Upper lobe of left lung (tissue), 6 donors: ENCODE data around the gene SLX4IP. TPM values are rescaled to one million over a fixed set of nuclear protein-coding genes. Genes with fewer than 3 reads are reported as not detected.
A peak's percentile ranks its signal among the peaks of the same experiment; 100 is the strongest.

ENCODE experiments used
- ATAC-seq, 2 donors: fragments of 200-7000 bp; cut with Tn5 transposase; one replicate each; pipeline ENCODE4 v1.9.1; 2022; ENCODE audit warnings: mild to moderate bottlenecking in 2 of 2, moderate library complexity in 2 of 2; ENCODE audit not compliant: low FRiP score in 2 of 2
- DNase-seq, 2 donors: peaks; one replicate each; pipeline ENCODE4 v3.0.0-alpha.2; 2019 to 2020
- H3K27ac ChIP-seq, 4 donors: fragments of 200-600 bp; sonication (generic); one replicate each; pipeline ENCODE4 v1.5.1; 2016 to 2019
- H3K27me3 ChIP-seq, 4 donors: fragments of 200-600 bp; sonication (generic); one replicate each; pipeline ENCODE4 v1.5.1; 2017 to 2019
- H3K36me3 ChIP-seq, 4 donors: fragments of 200-600 bp; sonication (generic); one replicate each; pipeline ENCODE4 v1.5.1; 2016 to 2019
- H3K4me1 ChIP-seq, 4 donors: fragments of 200-600 bp; sonication (generic); one replicate each; pipeline ENCODE4 v1.5.1; 2018 to 2019
- H3K4me3 ChIP-seq, 4 donors: fragments of 200-600 bp; sonication (generic); one replicate each; pipeline ENCODE4 v1.5.1; 2017 to 2019; ENCODE audit warnings: mild to moderate bottlenecking in 2 of 4, moderate library complexity in 1 of 4
- H3K9me3 ChIP-seq, 4 donors: fragments of 200-600 bp; sonication (generic); one replicate each; pipeline ENCODE4 v1.5.1; 2018 to 2019
- EP300 ChIP-seq, 4 donors: sonication (generic); formaldehyde crosslinking; IDR thresholded peaks; one replicate each; pipeline ENCODE4 v1.5.1; 2017; ENCODE audit warnings: antibody characterized with exemption in 4 of 4, control low read depth in 2 of 4
- POLR2A ChIP-seq, 4 donors: fragments of 450-650 bp; IDR thresholded peaks; one replicate each; pipeline ENCODE4 v1.5.1; 2016 to 2017; ENCODE audit warnings: antibody characterized with exemption in 4 of 4, mild to moderate bottlenecking in 2 of 4
- POLR2AphosphoS5 ChIP-seq, 2 donors: sonication (generic); formaldehyde crosslinking; IDR thresholded peaks; one replicate each; pipeline ENCODE4 v1.5.1; 2017; ENCODE audit warnings: antibody characterized with exemption in 2 of 2
- WGBS, 2 donors: methylation state at CpG; one replicate each; pipeline ENCODE4 v1.1.5; 2017 to 2018; 5-methylcytosine and 5-hydroxymethylcytosine counted together
- total RNA-seq, 6 donors: library from RNA; depleted of rRNA in 4 of 6; stranded (reverse); fragments of >200 nt in 4 of 6; gene quantifications; one replicate each; pipeline versions ENCODE4 v1.1.0 to v1.2.1, GENCODE V29; 2016 to 2021
- TF ChIP-seq, protein P1 (sequence below), 6 experiments: fragments of 450-650 bp in 4 of 6; fragments of 200-600 bp in 2 of 6; sonication (generic) in 2 of 6; IDR thresholded peaks; one replicate each; pipeline ENCODE4 v1.5.1; 2016 to 2019; ENCODE audit warnings: antibody characterized with exemption in 6 of 6
- donor health status: DM: no; HTN: no; CAD: no; lungs with moderate emphysema.
- donor health status: DM: no; HTN: yes; CAD: no; lungs with severe emphysema.

Gene SLX4IP
- total RNA-seq, 6 donors from 2014 or later = 3.2 to 6.0 (median 4.5) TPM

DNA sequence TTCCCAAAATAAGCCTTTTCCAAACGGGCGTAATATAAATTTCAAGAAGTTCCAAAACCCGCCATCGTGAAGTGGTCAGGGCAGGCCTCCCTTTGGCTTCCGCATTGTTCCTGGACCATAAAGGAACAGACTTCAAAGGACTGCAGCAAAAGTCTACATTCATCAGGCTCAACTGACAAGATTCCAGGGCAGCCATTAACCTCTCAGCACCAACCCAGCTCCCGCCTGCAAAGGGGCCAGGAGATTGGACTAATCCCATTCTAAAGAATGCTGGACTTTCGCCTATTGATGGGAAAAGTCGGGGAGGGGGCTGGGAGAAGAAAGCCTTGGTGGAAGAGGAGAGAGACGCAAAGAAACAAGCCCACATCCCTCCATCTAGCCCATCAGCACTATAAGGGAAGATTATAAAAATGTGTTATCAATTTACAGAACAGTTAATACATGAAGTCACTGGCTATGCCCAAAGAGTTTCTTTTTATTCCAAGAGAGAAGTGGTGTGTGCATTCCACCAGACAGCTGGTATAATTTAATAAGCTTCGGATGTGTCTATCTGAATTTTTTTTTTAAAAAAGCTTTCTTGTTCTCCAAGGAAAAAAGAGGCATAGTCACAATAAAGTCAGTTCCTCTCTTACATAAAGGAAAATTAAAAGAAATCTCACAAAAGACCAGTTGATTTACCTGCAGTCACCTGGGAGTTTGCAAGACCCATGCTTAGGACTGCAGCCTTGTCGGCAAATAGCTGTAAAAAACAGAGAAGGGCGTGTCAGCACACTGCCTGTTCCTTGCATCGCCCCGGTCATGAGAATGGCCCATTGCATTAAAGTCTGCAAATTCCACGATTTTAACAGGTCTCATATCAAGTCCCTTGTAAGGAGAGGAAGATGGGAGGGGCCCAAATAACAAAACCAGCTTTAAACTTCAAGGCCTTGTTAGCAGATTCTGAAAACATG lies 220.9 kb downstream of the SLX4IP start:
- Histone ChIP-seq H3K36me3 (peaks cover 3 to 74% (median 33%) of the 10 kb centered on the region in 4 donors), H3K27me3 (no peaks in the 10 kb centered on the region), H3K4me3 (no peak overlapping the region), H3K4me1 (peaks cover 42 to 57% (median 50%) of the 10 kb centered on the region in 4 donors), H3K9me3 (no peaks in the 10 kb centered on the region), H3K27ac (peak overlapping the region in 2 of 4 donors; percentile 59 to 69)
- WGBS, 2 donors = 78 to 85% methylated on average over 15 of the region's 15 CpGs
- ATAC-seq = no peak
- DNase-seq = no peak
- TF ChIP-seq POLR2A (IDR thresholded peaks at IDR 0.05) = no peak
- TF ChIP-seq, protein P1, sequence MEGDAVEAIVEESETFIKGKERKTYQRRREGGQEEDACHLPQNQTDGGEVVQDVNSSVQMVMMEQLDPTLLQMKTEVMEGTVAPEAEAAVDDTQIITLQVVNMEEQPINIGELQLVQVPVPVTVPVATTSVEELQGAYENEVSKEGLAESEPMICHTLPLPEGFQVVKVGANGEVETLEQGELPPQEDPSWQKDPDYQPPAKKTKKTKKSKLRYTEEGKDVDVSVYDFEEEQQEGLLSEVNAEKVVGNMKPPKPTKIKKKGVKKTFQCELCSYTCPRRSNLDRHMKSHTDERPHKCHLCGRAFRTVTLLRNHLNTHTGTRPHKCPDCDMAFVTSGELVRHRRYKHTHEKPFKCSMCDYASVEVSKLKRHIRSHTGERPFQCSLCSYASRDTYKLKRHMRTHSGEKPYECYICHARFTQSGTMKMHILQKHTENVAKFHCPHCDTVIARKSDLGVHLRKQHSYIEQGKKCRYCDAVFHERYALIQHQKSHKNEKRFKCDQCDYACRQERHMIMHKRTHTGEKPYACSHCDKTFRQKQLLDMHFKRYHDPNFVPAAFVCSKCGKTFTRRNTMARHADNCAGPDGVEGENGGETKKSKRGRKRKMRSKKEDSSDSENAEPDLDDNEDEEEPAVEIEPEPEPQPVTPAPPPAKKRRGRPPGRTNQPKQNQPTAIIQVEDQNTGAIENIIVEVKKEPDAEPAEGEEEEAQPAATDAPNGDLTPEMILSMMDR (IDR thresholded peaks at IDR 0.05) = no peak

GRCh38 chr20:10657453-10657852 lies 222.3 kb downstream of the SLX4IP start:
- H3K9me3 ChIP-seq = no peaks in the 10 kb centered on the region
- peaks cover 32 to 60% (median 47%) of the 10 kb centered on the region in 4 donors for H3K4me1 ChIP-seq

GRCh38 chr20:10658051-10658823 lies 223.1 kb downstream of the SLX4IP start:
- Histone ChIP-seq H3K4me1 (peaks cover 24 to 61% (median 42%) of the 10 kb centered on the region in 4 donors), H3K27me3 (no peaks in the 10 kb centered on the region), H3K9me3 (no peaks in the 10 kb centered on the region), H3K27ac (peak overlapping the region in 2 of 4 donors; percentile 18 to 36), H3K4me3 (no peak overlapping the region), H3K36me3 (peaks cover 3 to 78% (median 36%) of the 10 kb centered on the region in 4 donors)
- WGBS, 2 donors = 92 to 97% methylated on average over 11 to 13 of the region's 13 CpGs
- DNase-seq (no peak), ATAC-seq (no peak)
- TF ChIP-seq EP300 (IDR thresholded peaks at IDR 0.05) (no peak), POLR2A (IDR thresholded peaks at IDR 0.05) (no peak), POLR2AphosphoS5 (IDR thresholded peaks at IDR 0.05) (no peak)
- TF ChIP-seq, protein P1 (IDR thresholded peaks at IDR 0.05) = no peak

More at GRCh38 chr20:10657453-10657852, 222.3 kb downstream of the SLX4IP start:
- DNase-seq (no peak), ATAC-seq (no peak)
- H3K27ac ChIP-seq = peak overlapping the region in 1 of 4 donors; percentile 11
- H3K4me3 ChIP-seq = no peak overlapping the region
- peaks cover 0 to 74% (median 30%) of the 10 kb centered on the region in 4 donors for H3K36me3 ChIP-seq
- TF ChIP-seq, protein P1 (IDR thresholded peaks at IDR 0.05) = no peak
- TF ChIP-seq POLR2A (IDR thresholded peaks at IDR 0.05) (no peak), POLR2AphosphoS5 (IDR thresholded peaks at IDR 0.05) (no peak), EP300 (IDR thresholded peaks at IDR 0.05) (no peak)
- WGBS, 2 donors = 93 to 96% methylated on average over 1 of the region's 1 CpG
- H3K27me3 ChIP-seq = no peaks in the 10 kb centered on the region

DNA sequence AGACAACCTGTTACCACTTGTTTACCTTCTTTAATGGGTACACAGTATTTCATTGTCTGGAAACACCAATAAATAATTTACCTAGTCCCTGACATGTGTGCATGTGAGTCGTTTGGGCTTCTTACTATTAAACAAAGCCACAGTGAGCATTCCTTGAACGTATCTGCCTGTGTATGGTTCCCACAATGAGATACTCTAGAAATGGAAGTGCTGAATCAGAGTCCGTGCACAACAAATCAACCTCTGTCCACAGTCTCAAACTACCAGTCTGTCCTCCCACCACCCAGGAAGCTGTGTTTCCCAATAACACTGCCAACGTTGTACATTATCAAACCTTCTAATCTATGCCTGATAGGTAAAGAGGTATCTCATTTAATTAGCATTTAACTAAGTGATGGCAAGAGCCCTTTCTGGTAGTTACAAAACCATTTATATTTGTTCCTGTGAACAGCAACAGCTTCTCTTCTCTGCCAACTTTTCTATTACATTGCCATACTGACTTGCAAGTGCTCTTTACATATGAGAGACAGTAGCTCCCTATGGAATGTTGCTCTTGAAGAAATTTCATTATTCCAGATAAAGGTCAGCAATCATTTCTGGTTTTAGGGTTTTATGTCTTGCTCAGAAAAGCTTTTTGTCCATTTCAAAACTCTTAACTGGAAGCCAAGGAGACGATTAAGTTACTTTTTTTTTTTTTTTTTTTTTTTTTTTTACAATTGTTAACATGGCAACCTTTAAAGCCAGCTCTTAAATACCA lies 223.9 kb downstream of the SLX4IP start:
- H3K27ac ChIP-seq = peak overlapping the region in 2 of 4 donors; percentile 59 to 66
- H3K4me1 ChIP-seq = peaks cover 22 to 54% (median 35%) of the 10 kb centered on the region in 4 donors

More for the DNA sequence above, 223.9 kb downstream of the SLX4IP start:
- no peak for ATAC-seq
- no peaks in the 10 kb centered on the region for H3K9me3 ChIP-seq
- TF ChIP-seq EP300 (IDR thresholded peaks at IDR 0.05) (no peak), POLR2A (IDR thresholded peaks at IDR 0.05) (no peak), POLR2AphosphoS5 (IDR thresholded peaks at IDR 0.05) (no peak)
- TF ChIP-seq, protein P1 (IDR thresholded peaks at IDR 0.05) = no peak
- no peaks in the 10 kb centered on the region for H3K27me3 ChIP-seq
- H3K36me3 ChIP-seq = peaks cover 5 to 84% (median 37%) of the 10 kb centered on the region in 4 donors
- WGBS, 2 donors = 52 to 57% methylated on average over 5 of the region's 5 CpGs
- H3K4me3 ChIP-seq = no peak overlapping the region
- no peak for DNase-seq
